Measurements from ENCODE around the gene RNF182.

The RNF182 gene

DNA sequence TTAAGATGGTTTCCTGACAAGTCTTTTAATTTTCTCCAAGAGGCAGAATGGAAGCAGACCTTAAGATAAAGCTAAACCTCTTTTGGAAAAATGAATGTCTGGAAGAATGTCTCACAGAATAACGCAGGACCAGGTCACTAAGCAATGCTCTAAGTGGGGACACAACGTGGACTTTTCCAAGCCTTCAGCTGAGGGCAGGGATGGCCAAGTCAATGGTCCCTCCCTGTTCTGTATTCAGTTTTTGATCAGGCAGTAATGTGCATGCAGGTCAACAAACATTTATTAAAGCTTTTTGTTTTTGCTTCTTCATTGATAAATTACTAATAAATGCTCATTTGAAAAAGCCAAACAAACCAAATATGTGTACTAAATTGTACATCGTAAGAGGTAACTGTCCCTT lies 2.0 kb upstream of the RNF182 start:
- Histone ChIP-seq H4K8ac (ENCODE audit: low read depth, low read length) (no peak overlapping the region), H2AK5ac (ENCODE audit: low read depth, low read length) (no peak overlapping the region), H2AFZ (ENCODE audit: low read length) (no peak overlapping the region), H3K27me3 (ENCODE audit: control insufficient read depth in 3 of 3, insufficient read depth in 3 of 3, low read depth in 1 of 3, low read length in 3 of 3) (peaks cover 3 to 69% (median 20%) of the 10 kb centered on the region in 3 experiments), H2BK120ac (ENCODE audit: low read depth, low read length) (no peak overlapping the region), H3K14ac (ENCODE audit: low read length) (no peak overlapping the region), H2BK15ac (ENCODE audit: low read length) (no peak overlapping the region), H2BK5ac (ENCODE audit: low read length) (no peak overlapping the region), H3K23ac (ENCODE audit: low read depth, low read length, poor library complexity) (no peak overlapping the region), H3K4me2 (ENCODE audit: insufficient read depth, low read length, poor library complexity, severe bottlenecking) (no peak overlapping the region), H3K79me1 (ENCODE audit: low read depth, low read length) (no peaks in the 10 kb centered on the region), H3K4me1 (ENCODE audit: control insufficient read depth in 2 of 2, insufficient read depth in 1 of 2, low read depth in 1 of 2, low read length in 2 of 2) (peaks cover 4 to 9% of the 10 kb centered on the region in 2 donors), H3K9ac (ENCODE audit: low read depth, low read length, poor library complexity) (no peak overlapping the region), H3K4ac (ENCODE audit: low read length) (no peak overlapping the region), H3K27ac (replicated peaks; ENCODE audit: low read length) (no peak overlapping the region), H3K4me3 (ENCODE audit: low read length in 2 of 2) (no peak overlapping the region), H2BK12ac (ENCODE audit: low read length) (no peak overlapping the region), H3K18ac (ENCODE audit: low read length) (no peak overlapping the region), H4K91ac (ENCODE audit: low read depth, low read length, poor library complexity) (no peak overlapping the region), H3K9me3 (replicated peaks in 1 of 2; ENCODE audit: control insufficient read depth in 2 of 2, insufficient read depth in 1 of 2, low read depth in 1 of 2, low read length in 2 of 2) (no peaks in the 10 kb centered on the region), H3K36me3 (replicated peaks in 1 of 2; ENCODE audit: control insufficient read depth in 2 of 2, insufficient read depth in 2 of 2, low read length in 2 of 2) (no peaks in the 10 kb centered on the region)
- no peak for DNase-seq (ENCODE audit: low spot score)
- no CpG with 5 or more reads among the region's 3 CpGs for WGBS, 2 donors (ENCODE audit: extremely low coverage in 2 of 2, insufficient read length in 2 of 2, insufficient replicate concordance in 1 of 2)

DNA sequence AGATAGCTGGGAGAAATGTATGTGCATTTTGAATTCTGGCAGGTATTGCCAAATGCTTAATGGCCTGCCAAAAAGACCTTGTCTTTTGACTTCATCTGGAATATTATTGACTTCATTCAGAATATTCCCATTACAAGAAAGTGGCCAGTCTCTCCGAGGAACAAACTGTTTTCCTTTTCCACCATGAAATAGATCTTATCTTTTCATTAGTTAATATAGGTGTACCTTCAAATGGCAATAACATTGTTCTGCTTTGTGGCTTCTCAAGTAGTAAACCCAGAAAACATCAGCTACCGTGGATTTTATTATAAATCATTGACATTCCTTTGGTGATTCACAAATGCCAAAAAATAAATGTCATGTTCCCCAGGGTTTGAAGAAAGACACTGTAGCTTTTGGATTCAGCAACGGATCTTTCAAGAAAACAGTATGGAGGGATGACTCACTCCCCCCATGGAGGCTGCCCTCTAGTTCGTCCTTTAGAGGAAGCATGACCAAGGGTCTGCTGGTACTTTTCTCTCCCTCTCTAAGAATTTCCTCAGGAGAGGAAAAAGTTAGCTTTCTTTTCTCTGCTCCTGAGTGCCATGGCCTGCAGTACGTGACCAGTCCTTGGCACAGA lies 1.1 kb upstream of the RNF182 start:
- H3K14ac ChIP-seq (ENCODE audit: low read length), result no peak overlapping the region
- H2AK5ac ChIP-seq (ENCODE audit: low read depth, low read length), result no peak overlapping the region
- no peak overlapping the region for H2BK5ac ChIP-seq (ENCODE audit: low read length)
- no peak overlapping the region for H2BK120ac ChIP-seq (ENCODE audit: low read depth, low read length)
- WGBS, 2 donors (ENCODE audit: extremely low coverage in 2 of 2, insufficient read length in 2 of 2, insufficient replicate concordance in 1 of 2), result no CpG with 5 or more reads among the region's 5 CpGs
- no peaks in the 10 kb centered on the region for H3K79me1 ChIP-seq (ENCODE audit: low read depth, low read length)
- H3K23ac ChIP-seq (ENCODE audit: low read depth, low read length, poor library complexity), result no peak overlapping the region
- peaks cover 3 to 60% (median 20%) of the 10 kb centered on the region in 3 experiments for H3K27me3 ChIP-seq (ENCODE audit: control insufficient read depth in 3 of 3, insufficient read depth in 3 of 3, low read depth in 1 of 3, low read length in 3 of 3)
- no peak overlapping the region for H3K4ac ChIP-seq (ENCODE audit: low read length)
- H4K91ac ChIP-seq (ENCODE audit: low read depth, low read length, poor library complexity), result no peak overlapping the region
- H3K18ac ChIP-seq (ENCODE audit: low read length), result peak overlapping the region; percentile 69
- no peaks in the 10 kb centered on the region for H3K9me3 ChIP-seq (replicated peaks in 1 of 2; ENCODE audit: control insufficient read depth in 2 of 2, insufficient read depth in 1 of 2, low read depth in 1 of 2, low read length in 2 of 2)
- no peaks in the 10 kb centered on the region for H3K36me3 ChIP-seq (replicated peaks in 1 of 2; ENCODE audit: control insufficient read depth in 2 of 2, insufficient read depth in 2 of 2, low read length in 2 of 2)
- peak overlapping the region; percentile 74 for H3K4me2 ChIP-seq (ENCODE audit: insufficient read depth, low read length, poor library complexity, severe bottlenecking)
- peak overlapping the region; percentile 92 for H2AFZ ChIP-seq (ENCODE audit: low read length)
- no peak overlapping the region for H2BK12ac ChIP-seq (ENCODE audit: low read length)
- H3K4me1 ChIP-seq (ENCODE audit: control insufficient read depth in 2 of 2, insufficient read depth in 1 of 2, low read depth in 1 of 2, low read length in 2 of 2), result peaks cover 4 to 9% of the 10 kb centered on the region in 2 donors
- H3K27ac ChIP-seq (replicated peaks; ENCODE audit: low read length), result no peak overlapping the region
- H3K9ac ChIP-seq (ENCODE audit: low read depth, low read length, poor library complexity), result peak overlapping the region; percentile 56
- H4K8ac ChIP-seq (ENCODE audit: low read depth, low read length), result no peak overlapping the region
- DNase-seq (ENCODE audit: low spot score), result no peak
- peak overlapping the region; percentile 44 to 81 for H3K4me3 ChIP-seq (ENCODE audit: low read length in 2 of 2)
- no peak overlapping the region for H2BK15ac ChIP-seq (ENCODE audit: low read length)

DNA sequence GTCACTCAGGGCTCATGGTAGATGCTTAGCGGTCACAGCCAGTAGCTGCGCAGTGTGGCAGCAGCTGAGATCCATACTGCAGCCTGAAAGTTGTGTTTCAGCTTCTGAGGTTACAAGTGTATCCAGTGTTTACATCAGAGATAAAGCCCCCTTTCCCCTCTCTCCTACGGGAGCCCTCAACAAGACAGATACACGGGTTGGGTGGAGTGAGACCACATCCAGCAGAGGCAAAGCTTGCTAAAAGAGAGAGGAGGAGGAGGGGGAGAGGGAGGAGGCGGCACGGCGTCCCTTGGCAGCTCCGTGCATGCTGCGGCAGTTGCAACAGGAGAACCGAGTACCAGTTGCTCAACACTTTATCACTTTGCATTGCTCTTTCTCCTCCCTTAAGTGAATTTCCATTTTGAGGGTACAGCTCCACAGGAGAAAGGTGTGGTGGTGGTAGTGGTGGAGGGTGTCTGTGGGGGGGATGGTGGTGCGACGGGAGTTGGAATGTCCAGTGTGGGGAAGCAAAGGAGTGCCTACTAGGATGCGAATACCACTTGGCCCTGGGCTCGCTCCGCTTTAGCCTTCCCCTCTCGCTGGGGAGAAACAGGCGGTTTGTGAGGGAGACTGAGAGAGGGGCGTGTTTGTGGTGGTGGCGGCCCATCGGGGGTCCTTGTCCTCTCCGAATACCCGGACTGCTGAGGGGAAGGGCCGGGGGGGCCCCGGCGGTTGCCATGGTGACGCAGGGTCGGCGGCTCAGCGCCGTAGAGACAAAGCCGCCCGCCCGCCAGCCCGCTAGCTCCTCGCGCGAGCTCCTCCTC lies 405 bp upstream of the RNF182 start:
- no peak overlapping the region for H3K14ac ChIP-seq (ENCODE audit: low read length)
- no peak overlapping the region for H4K8ac ChIP-seq (ENCODE audit: low read depth, low read length)
- no peak overlapping the region for H3K23ac ChIP-seq (ENCODE audit: low read depth, low read length, poor library complexity)
- H3K4ac ChIP-seq (ENCODE audit: low read length), result no peak overlapping the region
- no peak overlapping the region for H2AK5ac ChIP-seq (ENCODE audit: low read depth, low read length)
- H2BK15ac ChIP-seq (ENCODE audit: low read length), result no peak overlapping the region
- no CpG with 5 or more reads among the region's 37 CpGs for WGBS, 2 donors (ENCODE audit: extremely low coverage in 2 of 2, insufficient read length in 2 of 2, insufficient replicate concordance in 1 of 2)
- H3K4me1 ChIP-seq (ENCODE audit: control insufficient read depth in 2 of 2, insufficient read depth in 1 of 2, low read depth in 1 of 2, low read length in 2 of 2), result peaks cover 4 to 9% of the 10 kb centered on the region in 2 donors
- peak overlapping the region; percentile 56 for H3K9ac ChIP-seq (ENCODE audit: low read depth, low read length, poor library complexity)
- H2BK5ac ChIP-seq (ENCODE audit: low read length), result no peak overlapping the region
- peak overlapping the region; percentile 74 for H3K4me2 ChIP-seq (ENCODE audit: insufficient read depth, low read length, poor library complexity, severe bottlenecking)
- no peak overlapping the region for H4K91ac ChIP-seq (ENCODE audit: low read depth, low read length, poor library complexity)
- H3K27me3 ChIP-seq (ENCODE audit: control insufficient read depth in 3 of 3, insufficient read depth in 3 of 3, low read depth in 1 of 3, low read length in 3 of 3), result peaks cover 3 to 54% (median 20%) of the 10 kb centered on the region in 3 experiments
- no peaks in the 10 kb centered on the region for H3K9me3 ChIP-seq (replicated peaks in 1 of 2; ENCODE audit: control insufficient read depth in 2 of 2, insufficient read depth in 1 of 2, low read depth in 1 of 2, low read length in 2 of 2)
- peak overlapping the region; percentile 44 to 81 for H3K4me3 ChIP-seq (ENCODE audit: low read length in 2 of 2)
- no peak overlapping the region for H2BK12ac ChIP-seq (ENCODE audit: low read length)
- peak overlapping the region; percentile 92 for H2AFZ ChIP-seq (ENCODE audit: low read length)
- DNase-seq (ENCODE audit: low spot score), result peak; percentile 87
- H2BK120ac ChIP-seq (ENCODE audit: low read depth, low read length), result no peak overlapping the region
- H3K79me1 ChIP-seq (ENCODE audit: low read depth, low read length), result no peaks in the 10 kb centered on the region
- peak overlapping the region; percentile 69 for H3K18ac ChIP-seq (ENCODE audit: low read length)
- peak overlapping the region; percentile 19 for H3K27ac ChIP-seq (replicated peaks; ENCODE audit: low read length)
- no peaks in the 10 kb centered on the region for H3K36me3 ChIP-seq (replicated peaks in 1 of 2; ENCODE audit: control insufficient read depth in 2 of 2, insufficient read depth in 2 of 2, low read length in 2 of 2)

DNA sequence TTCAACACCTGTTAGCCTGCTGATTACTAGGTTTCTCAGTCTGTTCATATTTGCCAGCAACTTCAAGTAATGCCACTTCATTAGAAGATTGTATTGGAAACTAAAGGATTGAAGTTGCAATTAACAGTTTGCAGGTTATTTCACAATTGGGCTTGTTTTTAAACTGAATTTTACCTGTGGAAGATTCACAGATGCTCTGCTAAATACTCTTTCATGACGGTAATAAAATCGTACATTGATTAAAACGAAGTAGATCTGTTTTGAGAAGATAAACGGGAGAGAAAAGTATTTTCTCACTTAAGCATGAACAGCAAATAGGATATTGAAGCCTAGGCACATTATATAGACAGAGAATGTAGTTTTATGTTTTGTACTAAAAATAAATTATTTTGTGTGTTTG lies 1.6 kb downstream of the RNF182 start:
- Histone ChIP-seq H4K91ac (ENCODE audit: low read depth, low read length, poor library complexity) (no peak overlapping the region), H3K36me3 (replicated peaks in 1 of 2; ENCODE audit: control insufficient read depth in 2 of 2, insufficient read depth in 2 of 2, low read length in 2 of 2) (no peaks in the 10 kb centered on the region), H3K23ac (ENCODE audit: low read depth, low read length, poor library complexity) (no peak overlapping the region), H2BK120ac (ENCODE audit: low read depth, low read length) (no peak overlapping the region), H3K9me3 (replicated peaks in 1 of 2; ENCODE audit: control insufficient read depth in 2 of 2, insufficient read depth in 1 of 2, low read depth in 1 of 2, low read length in 2 of 2) (no peaks in the 10 kb centered on the region), H3K27me3 (ENCODE audit: control insufficient read depth in 3 of 3, insufficient read depth in 3 of 3, low read depth in 1 of 3, low read length in 3 of 3) (peaks cover 3 to 43% (median 20%) of the 10 kb centered on the region in 3 experiments), H3K4ac (ENCODE audit: low read length) (no peak overlapping the region), H2AFZ (ENCODE audit: low read length) (no peak overlapping the region), H3K4me2 (ENCODE audit: insufficient read depth, low read length, poor library complexity, severe bottlenecking) (no peak overlapping the region), H2BK5ac (ENCODE audit: low read length) (no peak overlapping the region), H3K79me1 (ENCODE audit: low read depth, low read length) (no peaks in the 10 kb centered on the region), H2BK15ac (ENCODE audit: low read length) (no peak overlapping the region), H3K4me1 (ENCODE audit: control insufficient read depth in 2 of 2, insufficient read depth in 1 of 2, low read depth in 1 of 2, low read length in 2 of 2) (peaks cover 4 to 9% of the 10 kb centered on the region in 2 donors), H3K9ac (ENCODE audit: low read depth, low read length, poor library complexity) (no peak overlapping the region), H3K18ac (ENCODE audit: low read length) (no peak overlapping the region), H3K27ac (replicated peaks; ENCODE audit: low read length) (no peak overlapping the region), H4K8ac (ENCODE audit: low read depth, low read length) (no peak overlapping the region), H2BK12ac (ENCODE audit: low read length) (no peak overlapping the region), H3K4me3 (ENCODE audit: low read length in 2 of 2) (no peak overlapping the region), H3K14ac (ENCODE audit: low read length) (no peak overlapping the region), H2AK5ac (ENCODE audit: low read depth, low read length) (no peak overlapping the region)
- no CpG with 5 or more reads among the region's 4 CpGs for WGBS, 2 donors (ENCODE audit: extremely low coverage in 2 of 2, insufficient read length in 2 of 2, insufficient replicate concordance in 1 of 2)
- no peak for DNase-seq (ENCODE audit: low spot score)

Data from neuronal stem cell (in vitro differentiated cells).